A549 (cell line): ENCODE data around the gene CREM.

Source experiments
- CHD2 ChIP-seq: fragments of 150-350 bp; IDR thresholded peaks from 2 replicates; pipeline ENCODE4 v1.6.1; 2014; ENCODE audit warnings: low read length; ENCODE audit not compliant: partially characterized antibody
- EP300 ChIP-seq, 2 experiments: fragments of >200 bp; sonication (Bioruptor Twin); formaldehyde crosslinking; IDR thresholded peaks; 2 replicates in 1 of 2; 3 replicates in 1 of 2; pipeline ENCODE4 v1.6.1; 2016 to 2017
- FOXS1 ChIP-seq: fragments of 250-450 bp; sonication (Bioruptor Pico); IDR thresholded peaks from 2 replicates; pipeline ENCODE4 v1.5.0; 2020; ENCODE audit warnings: mild to moderate bottlenecking, moderate library complexity
- HOXB13 ChIP-seq: fragments of 250-450 bp; sonication (Bioruptor Pico); IDR thresholded peaks from 2 replicates; pipeline ENCODE4 v1.5.0; 2020; ENCODE audit warnings: low read depth, mild to moderate bottlenecking, moderate library complexity
- MYC ChIP-seq: IDR thresholded peaks from 2 replicates; pipeline ENCODE4 v1.6.1; 2012; ENCODE audit warnings: mild to moderate bottlenecking, inconsistent platforms, low read length, improper control_type of control experiment, borderline replicate concordance
- POLR2A ChIP-seq: IDR thresholded peaks from 2 replicates; pipeline ENCODE4 v1.6.1; 2012; ENCODE audit warnings: mild to moderate bottlenecking, low read length
- POLR2AphosphoS2 ChIP-seq: conservative IDR thresholded peaks from 2 replicates; pipeline ENCODE4 v1.6.1; 2012; ENCODE audit warnings: low read length, improper control_type of control experiment, inconsistent platforms
- RFX5 ChIP-seq: fragments of 450-650 bp; IDR thresholded peaks from 2 replicates; pipeline ENCODE4 v1.7.1; 2014; ENCODE audit warnings: antibody characterized with exemption, mild to moderate bottlenecking, moderate library complexity
- TF ChIP-seq, protein P1 (sequence below): fragments of >200 bp; sonication (Bioruptor Twin); formaldehyde crosslinking; IDR thresholded peaks from 3 replicates; pipeline ENCODE4 v1.5.1; 2016
- TF ChIP-seq, protein P2 (sequence below): IDR thresholded peaks from 2 replicates; pipeline ENCODE4 v1.6.1; 2012
- TF ChIP-seq, protein P3 (sequence below): fragments of 200-600 bp; sonication (generic); IDR thresholded peaks from 2 replicates; pipeline ENCODE4 v1.6.1; 2016; ENCODE audit warnings: antibody characterized with exemption, mild to moderate bottlenecking, moderate library complexity
- TF ChIP-seq, protein P4 (sequence below): fragments of 450-650 bp; IDR thresholded peaks from 2 replicates; pipeline ENCODE4 v1.6.1; 2014; ENCODE audit warnings: antibody characterized with exemption

DNA sequence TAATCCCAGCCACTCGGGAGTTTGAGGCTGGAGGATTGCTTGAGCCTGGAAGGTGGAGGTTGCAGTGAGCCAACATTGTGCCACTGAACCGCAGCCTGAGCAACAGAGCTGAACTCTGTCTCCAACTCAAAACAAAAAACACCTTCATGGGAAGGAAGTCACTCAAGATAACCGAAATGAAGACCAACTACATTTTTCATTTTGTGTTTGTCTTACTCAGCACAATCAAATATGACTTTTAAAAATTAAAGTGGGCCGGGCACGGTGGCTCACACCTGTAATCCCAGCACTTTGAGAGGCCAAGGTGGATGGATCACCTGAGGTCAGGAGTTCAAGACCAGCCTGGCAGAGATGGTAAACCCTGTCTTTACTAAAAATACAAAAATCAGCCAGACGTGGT is 40.0 kb downstream of the CREM start:
- TF ChIP-seq, protein P1, sequence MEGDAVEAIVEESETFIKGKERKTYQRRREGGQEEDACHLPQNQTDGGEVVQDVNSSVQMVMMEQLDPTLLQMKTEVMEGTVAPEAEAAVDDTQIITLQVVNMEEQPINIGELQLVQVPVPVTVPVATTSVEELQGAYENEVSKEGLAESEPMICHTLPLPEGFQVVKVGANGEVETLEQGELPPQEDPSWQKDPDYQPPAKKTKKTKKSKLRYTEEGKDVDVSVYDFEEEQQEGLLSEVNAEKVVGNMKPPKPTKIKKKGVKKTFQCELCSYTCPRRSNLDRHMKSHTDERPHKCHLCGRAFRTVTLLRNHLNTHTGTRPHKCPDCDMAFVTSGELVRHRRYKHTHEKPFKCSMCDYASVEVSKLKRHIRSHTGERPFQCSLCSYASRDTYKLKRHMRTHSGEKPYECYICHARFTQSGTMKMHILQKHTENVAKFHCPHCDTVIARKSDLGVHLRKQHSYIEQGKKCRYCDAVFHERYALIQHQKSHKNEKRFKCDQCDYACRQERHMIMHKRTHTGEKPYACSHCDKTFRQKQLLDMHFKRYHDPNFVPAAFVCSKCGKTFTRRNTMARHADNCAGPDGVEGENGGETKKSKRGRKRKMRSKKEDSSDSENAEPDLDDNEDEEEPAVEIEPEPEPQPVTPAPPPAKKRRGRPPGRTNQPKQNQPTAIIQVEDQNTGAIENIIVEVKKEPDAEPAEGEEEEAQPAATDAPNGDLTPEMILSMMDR = no peak
- TF ChIP-seq RFX5 (no peak), POLR2A (no peak), MYC (no peak), HOXB13 (CRISPR knock-in tag) (no peak), CHD2 (no peak), POLR2AphosphoS2 (no peak), EP300 (IDR thresholded peaks at IDR 0.05) (no peak), FOXS1 (no peak)
- TF ChIP-seq, protein P2, sequence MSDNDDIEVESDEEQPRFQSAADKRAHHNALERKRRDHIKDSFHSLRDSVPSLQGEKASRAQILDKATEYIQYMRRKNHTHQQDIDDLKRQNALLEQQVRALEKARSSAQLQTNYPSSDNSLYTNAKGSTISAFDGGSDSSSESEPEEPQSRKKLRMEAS = no peak
- TF ChIP-seq, protein P3, sequence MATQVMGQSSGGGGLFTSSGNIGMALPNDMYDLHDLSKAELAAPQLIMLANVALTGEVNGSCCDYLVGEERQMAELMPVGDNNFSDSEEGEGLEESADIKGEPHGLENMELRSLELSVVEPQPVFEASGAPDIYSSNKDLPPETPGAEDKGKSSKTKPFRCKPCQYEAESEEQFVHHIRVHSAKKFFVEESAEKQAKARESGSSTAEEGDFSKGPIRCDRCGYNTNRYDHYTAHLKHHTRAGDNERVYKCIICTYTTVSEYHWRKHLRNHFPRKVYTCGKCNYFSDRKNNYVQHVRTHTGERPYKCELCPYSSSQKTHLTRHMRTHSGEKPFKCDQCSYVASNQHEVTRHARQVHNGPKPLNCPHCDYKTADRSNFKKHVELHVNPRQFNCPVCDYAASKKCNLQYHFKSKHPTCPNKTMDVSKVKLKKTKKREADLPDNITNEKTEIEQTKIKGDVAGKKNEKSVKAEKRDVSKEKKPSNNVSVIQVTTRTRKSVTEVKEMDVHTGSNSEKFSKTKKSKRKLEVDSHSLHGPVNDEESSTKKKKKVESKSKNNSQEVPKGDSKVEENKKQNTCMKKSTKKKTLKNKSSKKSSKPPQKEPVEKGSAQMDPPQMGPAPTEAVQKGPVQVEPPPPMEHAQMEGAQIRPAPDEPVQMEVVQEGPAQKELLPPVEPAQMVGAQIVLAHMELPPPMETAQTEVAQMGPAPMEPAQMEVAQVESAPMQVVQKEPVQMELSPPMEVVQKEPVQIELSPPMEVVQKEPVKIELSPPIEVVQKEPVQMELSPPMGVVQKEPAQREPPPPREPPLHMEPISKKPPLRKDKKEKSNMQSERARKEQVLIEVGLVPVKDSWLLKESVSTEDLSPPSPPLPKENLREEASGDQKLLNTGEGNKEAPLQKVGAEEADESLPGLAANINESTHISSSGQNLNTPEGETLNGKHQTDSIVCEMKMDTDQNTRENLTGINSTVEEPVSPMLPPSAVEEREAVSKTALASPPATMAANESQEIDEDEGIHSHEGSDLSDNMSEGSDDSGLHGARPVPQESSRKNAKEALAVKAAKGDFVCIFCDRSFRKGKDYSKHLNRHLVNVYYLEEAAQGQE = no peak
- TF ChIP-seq, protein P4, sequence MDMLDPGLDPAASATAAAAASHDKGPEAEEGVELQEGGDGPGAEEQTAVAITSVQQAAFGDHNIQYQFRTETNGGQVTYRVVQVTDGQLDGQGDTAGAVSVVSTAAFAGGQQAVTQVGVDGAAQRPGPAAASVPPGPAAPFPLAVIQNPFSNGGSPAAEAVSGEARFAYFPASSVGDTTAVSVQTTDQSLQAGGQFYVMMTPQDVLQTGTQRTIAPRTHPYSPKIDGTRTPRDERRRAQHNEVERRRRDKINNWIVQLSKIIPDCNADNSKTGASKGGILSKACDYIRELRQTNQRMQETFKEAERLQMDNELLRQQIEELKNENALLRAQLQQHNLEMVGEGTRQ = no peak
